GM19468 (cell line): ENCODE measurements around the gene FAM110C.
"Not testable (repeated sequence)": the region's sequence is repeated elsewhere in the genome, so short reads cannot be mapped to it uniquely, and the experiment has no call there.

Experiments used
- ATAC-seq: cut with Tn5 transposase; IDR thresholded peaks from one replicate; pipeline ENCODE4 v1.9.1; 2021; ENCODE audit warnings: mild to moderate bottlenecking, moderate library complexity, moderate number of reproducible peaks; ENCODE audit not compliant: unreplicated experiment; ENCODE audit errors: extremely low read depth

The FAM110C gene

GRCh38 chr2:44748-45341 lies 1.5 kb downstream of the FAM110C start:
- ATAC-seq: no peak

- ATAC-seq: no peak
Observed at GRCh38 chr2:42788-43187, 3.5 kb downstream of the FAM110C start.

- ATAC-seq: no peak
Observed at GRCh38 chr2:40465-40864, 5.8 kb downstream of the FAM110C start.

- no peak for ATAC-seq
Observed at GRCh38 chr2:38155-38554, 8.2 kb downstream of the FAM110C start.

GRCh38 chr2:36318-36717 lies 10.0 kb downstream of the FAM110C start:
- ATAC-seq: no peak

- no peak for ATAC-seq
Observed at GRCh38 chr2:35852-36251, 10.5 kb downstream of the FAM110C start.

GRCh38 chr2:33620-34019 lies 12.7 kb downstream of the FAM110C start:
- no peak for ATAC-seq

GRCh38 chr2:32068-32467 lies 14.2 kb downstream of the FAM110C start:
- ATAC-seq: no peak

- ATAC-seq: no peak
Observed at GRCh38 chr2:29253-29652, 17.1 kb downstream of the FAM110C start.

- ATAC-seq: no peak
Observed at GRCh38 chr2:28406-28975, 17.8 kb downstream of the FAM110C start.

GRCh38 chr2:26891-27290 lies 19.4 kb downstream of the FAM110C start:
- ATAC-seq: no peak

- no peak for ATAC-seq
Observed at GRCh38 chr2:25543-25942, 20.8 kb downstream of the FAM110C start.

- not testable (repeated sequence) for ATAC-seq
Observed at GRCh38 chr2:24591-24990, 21.7 kb downstream of the FAM110C start.

- ATAC-seq: peak; percentile 99
Observed at GRCh38 chr2:24107-24506, 22.2 kb downstream of the FAM110C start.

GRCh38 chr2:23283-23682 lies 23.0 kb downstream of the FAM110C start:
- no peak for ATAC-seq

GRCh38 chr2:22244-22643 lies 24.1 kb downstream of the FAM110C start:
- ATAC-seq: not testable (repeated sequence)

- ATAC-seq: not testable (repeated sequence)
Observed at GRCh38 chr2:20259-20658, 26.0 kb downstream of the FAM110C start.

GRCh38 chr2:19505-19904 lies 26.8 kb downstream of the FAM110C start:
- no peak for ATAC-seq

GRCh38 chr2:18402-19271 lies 27.7 kb downstream of the FAM110C start:
- ATAC-seq: no peak

GRCh38 chr2:15916-16315 lies 30.4 kb downstream of the FAM110C start:
- not testable (repeated sequence) for ATAC-seq

- ATAC-seq: no peak
Observed at GRCh38 chr2:11248-11941, 34.9 kb downstream of the FAM110C start.
